Stimulated activated memory B cell treated with anti-CD40 and anti-IgM and Interleukin-4, amounts not matched to agents 10 μg/mL and 1 μg/mL and 100 μg/mL, for 72 hours (primary cell): ENCODE measurements around the gene SHANK1.
"Not testable (repeated sequence)": the region's sequence is repeated elsewhere in the genome, so short reads cannot be mapped to it uniquely, and the experiment has no call there.

Source experiments
- ATAC-seq: fragments of 150-1000 bp; cut with Tn5 transposase; 2 replicates; pipeline ENCODE4 v1.10.0; 2021
- H3K27ac Mint-ChIP-seq: one replicate; pipeline ENCODE4 v1.8.0; 2022; ENCODE audit warnings: mild to moderate bottlenecking, mixed read lengths
- H3K27me3 Mint-ChIP-seq: one replicate; pipeline ENCODE4 v1.8.0; 2022; ENCODE audit warnings: mixed read lengths
- H3K36me3 Mint-ChIP-seq: one replicate; pipeline ENCODE4 v1.8.0; 2022; ENCODE audit warnings: mixed read lengths
- H3K4me1 Mint-ChIP-seq: one replicate; pipeline ENCODE4 v1.8.0; 2022; ENCODE audit warnings: mixed read lengths
- H3K4me3 Mint-ChIP-seq: one replicate; pipeline ENCODE4 v1.8.0; 2022; ENCODE audit warnings: mild to moderate bottlenecking, moderate library complexity, mixed read lengths
- H3K9me3 Mint-ChIP-seq: one replicate; pipeline ENCODE4 v1.8.0; 2022; ENCODE audit warnings: mixed read lengths

Gene SHANK1

GRCh38 chr19:50632151-50632835, 87.3 kb downstream of the SHANK1 start:
- no peaks in the 10 kb centered on the region for H3K4me1 Mint-ChIP-seq
- no peak overlapping the region for H3K27ac Mint-ChIP-seq
- ATAC-seq, result no peak
- peaks cover 45% of the 10 kb centered on the region for H3K27me3 Mint-ChIP-seq
- H3K4me3 Mint-ChIP-seq, result no peak overlapping the region
- H3K36me3 Mint-ChIP-seq, result no peaks in the 10 kb centered on the region
- peaks cover 8% of the 10 kb centered on the region for H3K9me3 Mint-ChIP-seq

GRCh38 chr19:50629801-50630200, 89.8 kb downstream of the SHANK1 start:
- H3K4me1 Mint-ChIP-seq, result no peaks in the 10 kb centered on the region
- H3K27me3 Mint-ChIP-seq, result peaks cover 51% of the 10 kb centered on the region
- H3K9me3 Mint-ChIP-seq, result peaks cover 7% of the 10 kb centered on the region
- ATAC-seq, result peak; percentile 42
- H3K27ac Mint-ChIP-seq, result no peak overlapping the region
- no peak overlapping the region for H3K4me3 Mint-ChIP-seq
- H3K36me3 Mint-ChIP-seq, result no peaks in the 10 kb centered on the region

GRCh38 chr19:50629194-50629593, 90.4 kb downstream of the SHANK1 start:
- ATAC-seq, result no peak
- no peaks in the 10 kb centered on the region for H3K4me1 Mint-ChIP-seq
- H3K36me3 Mint-ChIP-seq, result no peaks in the 10 kb centered on the region
- H3K27me3 Mint-ChIP-seq, result peaks cover 51% of the 10 kb centered on the region
- H3K4me3 Mint-ChIP-seq, result no peak overlapping the region
- H3K27ac Mint-ChIP-seq, result no peak overlapping the region
- peaks cover 7% of the 10 kb centered on the region for H3K9me3 Mint-ChIP-seq

DNA sequence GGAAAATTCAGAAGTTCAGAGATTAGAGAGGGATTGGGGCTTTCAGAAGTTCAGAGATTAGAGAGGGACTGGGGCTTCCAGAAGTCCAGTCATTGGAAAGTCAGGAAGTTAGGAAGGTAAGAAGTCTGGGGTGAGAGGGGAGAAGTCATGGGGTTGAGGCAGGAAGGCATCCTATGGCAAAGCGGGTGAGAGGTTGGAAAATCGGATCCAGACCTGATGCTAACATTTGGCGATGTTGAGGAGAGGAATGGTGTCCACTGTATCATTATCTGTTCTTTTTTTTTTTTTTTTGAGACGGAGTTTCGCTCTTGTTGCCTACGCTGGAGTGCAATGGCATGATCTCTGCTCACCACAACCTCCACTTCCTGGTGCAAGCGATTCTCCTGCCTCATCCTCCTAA, 91.1 kb downstream of the SHANK1 start:
- H3K36me3 Mint-ChIP-seq, result no peaks in the 10 kb centered on the region
- H3K27ac Mint-ChIP-seq, result no peak overlapping the region

GRCh38 chr19:50628146-50628545, 91.5 kb downstream of the SHANK1 start:
- H3K9me3 Mint-ChIP-seq, result no peaks in the 10 kb centered on the region
- H3K27ac Mint-ChIP-seq, result no peak overlapping the region
- H3K27me3 Mint-ChIP-seq, result peaks cover 51% of the 10 kb centered on the region
- no peak for ATAC-seq
- H3K4me1 Mint-ChIP-seq, result no peaks in the 10 kb centered on the region
- no peaks in the 10 kb centered on the region for H3K36me3 Mint-ChIP-seq
- no peak overlapping the region for H3K4me3 Mint-ChIP-seq

More for the DNA sequence above, 91.1 kb downstream of the SHANK1 start:
- Mint-ChIP-seq H3K4me3 (no peak overlapping the region), H3K4me1 (no peaks in the 10 kb centered on the region), H3K27me3 (peaks cover 51% of the 10 kb centered on the region), H3K9me3 (peaks cover 4% of the 10 kb centered on the region)
- ATAC-seq, result no peak

DNA sequence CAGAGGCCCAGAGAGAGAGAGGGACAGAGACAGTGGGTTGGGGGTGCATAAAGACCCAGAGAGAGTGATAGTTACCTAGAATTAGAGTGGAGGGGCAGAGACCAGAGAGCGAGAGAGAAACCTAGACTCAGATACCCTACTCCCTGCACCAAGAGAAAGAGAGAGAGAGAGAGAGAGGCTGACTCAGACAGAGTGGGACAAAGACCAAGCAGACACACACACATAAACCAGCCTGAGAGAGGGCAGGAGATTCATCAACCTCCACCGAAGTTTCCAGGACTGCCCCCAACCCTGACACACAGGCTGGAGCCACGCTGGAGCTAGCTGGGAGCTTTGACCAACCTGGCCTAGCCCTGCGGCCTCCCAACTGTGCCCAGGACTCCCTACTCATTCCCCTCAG, 92.8 kb downstream of the SHANK1 start:
- ATAC-seq, result peak; percentile 3
- no peaks in the 10 kb centered on the region for H3K36me3 Mint-ChIP-seq
- no peak overlapping the region for H3K4me3 Mint-ChIP-seq
- H3K27me3 Mint-ChIP-seq, result peaks cover 50% of the 10 kb centered on the region
- no peaks in the 10 kb centered on the region for H3K4me1 Mint-ChIP-seq
- H3K27ac Mint-ChIP-seq, result no peak overlapping the region
- H3K9me3 Mint-ChIP-seq, result no peaks in the 10 kb centered on the region

DNA sequence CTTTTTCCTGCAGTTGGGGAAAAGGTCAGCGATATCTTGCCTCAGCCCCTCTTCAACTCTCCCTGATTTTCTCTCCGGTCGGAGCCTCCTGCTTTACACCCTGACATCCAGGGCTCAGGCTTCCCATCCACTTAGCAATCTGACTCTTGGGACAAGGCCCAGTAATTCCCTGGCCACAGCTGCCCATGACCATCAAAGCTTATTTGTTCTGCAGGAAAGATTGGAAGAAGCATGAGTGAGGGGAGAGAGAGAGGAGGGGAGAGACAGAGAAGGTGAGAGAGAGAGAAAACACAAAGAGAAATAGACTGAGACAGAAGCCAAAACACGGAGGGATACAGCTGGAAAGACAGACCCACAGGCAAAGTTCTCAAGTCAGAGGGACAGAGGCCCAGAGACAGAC, 93.6 kb downstream of the SHANK1 start:
- Mint-ChIP-seq H3K27ac (no peak overlapping the region), H3K4me3 (no peak overlapping the region)

DNA sequence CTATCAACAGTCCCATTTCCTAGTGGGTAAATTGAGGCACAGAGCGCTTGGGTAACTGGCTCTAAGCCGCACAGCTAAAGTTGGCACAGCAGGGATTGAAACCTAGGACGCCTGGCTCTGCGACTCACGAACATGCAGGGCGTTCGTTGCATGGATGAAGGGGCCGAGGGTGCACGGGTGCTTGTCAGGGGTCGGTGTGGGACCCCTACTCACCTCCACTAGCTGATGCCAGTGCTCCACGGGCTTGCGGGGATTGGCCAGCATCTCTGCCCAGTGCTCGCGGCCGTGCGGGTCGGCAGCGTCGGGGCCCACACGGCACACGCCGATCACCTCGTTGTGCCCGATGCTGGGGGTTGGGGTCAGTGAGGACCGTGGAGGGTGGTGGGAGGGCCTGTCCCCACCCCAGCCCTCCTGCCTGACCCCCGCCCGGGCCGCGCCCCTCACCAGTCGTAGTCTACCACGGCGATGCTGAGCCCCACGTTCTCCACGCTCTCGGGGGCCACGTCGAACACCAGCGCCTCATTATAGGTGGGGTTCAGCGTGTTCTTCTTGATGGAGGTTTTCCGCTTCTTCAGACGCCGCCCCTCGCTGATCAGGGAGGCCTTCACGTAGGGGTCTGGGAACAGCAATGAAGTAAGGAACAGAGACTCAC, 94.5 kb downstream of the SHANK1 start:
- no peaks in the 10 kb centered on the region for H3K36me3 Mint-ChIP-seq
- H3K4me1 Mint-ChIP-seq, result no peaks in the 10 kb centered on the region
- no peaks in the 10 kb centered on the region for H3K9me3 Mint-ChIP-seq
- H3K27ac Mint-ChIP-seq, result no peak overlapping the region
- no peak overlapping the region for H3K4me3 Mint-ChIP-seq
- ATAC-seq, result no peak
- H3K27me3 Mint-ChIP-seq, result peaks cover 33% of the 10 kb centered on the region

More for the DNA sequence above, 93.6 kb downstream of the SHANK1 start:
- peaks cover 42% of the 10 kb centered on the region for H3K27me3 Mint-ChIP-seq
- no peak for ATAC-seq
- H3K4me1 Mint-ChIP-seq, result no peaks in the 10 kb centered on the region
- no peaks in the 10 kb centered on the region for H3K36me3 Mint-ChIP-seq
- H3K9me3 Mint-ChIP-seq, result no peaks in the 10 kb centered on the region

DNA sequence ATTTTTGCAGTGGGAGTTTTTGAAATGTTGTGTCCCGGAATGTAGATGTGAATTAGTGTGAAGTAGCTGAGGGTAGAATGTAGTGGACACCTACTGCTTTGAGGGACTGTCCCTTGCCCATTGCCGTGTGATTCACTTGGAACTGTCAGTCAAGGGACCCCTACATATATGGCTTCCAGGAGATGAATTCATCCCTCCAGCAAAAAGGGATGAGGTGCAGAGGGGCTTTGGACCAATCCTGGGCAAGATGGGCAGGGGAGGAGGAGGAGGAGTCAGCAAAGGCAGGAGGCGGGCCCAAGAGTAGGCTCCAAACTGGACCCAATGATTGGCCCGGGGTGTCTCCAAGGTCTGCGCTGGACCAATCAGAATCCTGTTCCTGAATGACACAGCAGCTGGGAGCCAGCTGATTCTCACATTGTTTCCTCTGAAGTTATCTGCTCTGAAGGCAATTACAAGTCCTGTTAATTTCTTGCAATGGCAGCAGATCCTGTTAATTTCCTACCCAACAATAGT, 99.2 kb downstream of the SHANK1 start:
- not testable (repeated sequence) for H3K4me1 Mint-ChIP-seq, H3K27ac Mint-ChIP-seq, H3K4me3 Mint-ChIP-seq, H3K9me3 Mint-ChIP-seq, H3K27me3 Mint-ChIP-seq, ATAC-seq, H3K36me3 Mint-ChIP-seq

DNA sequence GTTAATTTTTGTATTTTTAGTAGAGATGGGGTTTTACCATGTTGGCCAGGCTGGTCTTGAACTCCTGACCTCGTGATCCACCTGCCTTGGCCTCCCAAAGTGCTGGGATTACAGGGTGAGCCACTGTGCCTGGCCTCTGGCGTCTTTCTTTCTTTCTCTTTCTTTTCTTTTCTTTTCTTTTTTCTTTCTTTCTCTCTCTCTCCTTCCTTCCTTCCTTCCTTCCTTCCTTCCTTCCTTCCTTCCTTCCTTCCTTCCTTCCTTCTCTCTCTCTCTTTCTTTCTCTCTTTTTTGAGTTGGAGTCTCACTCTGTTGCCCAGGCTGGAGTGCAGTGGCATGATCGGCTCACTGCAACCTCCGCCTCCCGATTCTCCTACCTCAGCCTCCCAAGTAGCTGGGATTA, 100.4 kb downstream of the SHANK1 start:
- H3K4me3 Mint-ChIP-seq, H3K27me3 Mint-ChIP-seq, H3K36me3 Mint-ChIP-seq, H3K9me3 Mint-ChIP-seq, ATAC-seq, H3K27ac Mint-ChIP-seq, H3K4me1 Mint-ChIP-seq: not testable (repeated sequence)

DNA sequence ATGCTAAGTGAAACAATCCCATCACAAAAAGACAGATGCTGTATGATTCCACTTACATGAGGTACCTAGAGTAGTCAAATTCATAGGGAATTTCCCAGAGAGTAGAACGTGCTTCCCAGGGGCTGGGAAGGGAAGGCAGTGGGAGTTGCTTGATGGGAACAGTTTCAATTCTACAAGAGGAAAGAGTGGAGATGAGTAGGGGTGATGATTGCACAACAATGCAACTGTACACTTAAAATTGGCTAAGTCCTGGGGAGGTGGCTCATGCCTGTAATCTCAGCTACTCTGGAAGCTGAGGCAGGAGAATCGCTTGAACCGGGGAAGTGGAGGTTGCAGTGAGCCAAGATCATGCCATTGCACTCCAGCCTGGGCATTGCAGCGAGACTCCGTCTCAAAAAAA, 101.2 kb downstream of the SHANK1 start:
- not testable (repeated sequence) for H3K4me1 Mint-ChIP-seq, H3K9me3 Mint-ChIP-seq, H3K27me3 Mint-ChIP-seq, H3K27ac Mint-ChIP-seq, H3K4me3 Mint-ChIP-seq, H3K36me3 Mint-ChIP-seq, ATAC-seq

DNA sequence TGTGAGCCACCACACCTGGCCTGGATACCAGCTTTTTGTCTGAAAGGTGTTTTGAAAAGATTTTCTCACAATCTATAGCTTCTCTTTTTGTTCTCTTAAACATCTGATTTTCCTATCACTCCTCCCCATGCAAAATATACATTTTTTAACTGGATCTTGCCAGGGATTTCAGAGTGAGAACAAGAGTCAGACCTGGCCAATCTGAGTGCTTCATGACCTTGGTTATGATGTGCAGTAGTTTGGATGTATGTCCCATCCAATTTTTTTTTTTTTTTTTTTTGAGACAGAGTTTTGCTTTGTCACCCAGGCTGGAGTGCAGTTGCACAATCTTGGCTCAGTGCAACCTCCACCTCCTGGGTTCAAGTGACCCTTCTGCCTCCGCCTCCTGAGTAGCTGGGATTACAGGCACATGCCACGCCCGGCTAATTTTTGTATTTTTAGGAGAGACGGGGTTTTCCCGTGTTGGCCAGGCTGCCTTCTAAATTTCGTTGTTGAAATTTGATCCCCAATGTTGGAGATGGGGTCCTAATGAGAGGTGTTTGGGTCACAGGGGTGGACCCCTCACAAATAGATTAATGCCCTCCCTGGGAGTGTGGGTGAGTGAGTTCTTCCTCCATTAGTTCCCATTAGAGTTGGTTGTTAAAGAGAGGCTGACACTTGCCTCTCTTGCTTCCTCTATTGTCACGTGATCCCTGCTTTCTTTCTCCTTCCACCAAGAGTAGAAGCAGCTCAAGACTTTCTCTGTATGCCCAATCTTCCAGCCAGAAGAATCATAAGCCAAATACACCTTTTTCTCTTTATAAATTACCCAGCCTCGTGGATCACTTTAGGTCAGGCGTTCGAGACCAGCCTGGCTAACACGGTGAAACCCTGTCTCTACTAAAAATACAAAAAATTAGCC, 106.8 kb downstream of the SHANK1 start:
- not testable (repeated sequence) for H3K36me3 Mint-ChIP-seq, H3K9me3 Mint-ChIP-seq, H3K4me1 Mint-ChIP-seq, H3K27me3 Mint-ChIP-seq, H3K27ac Mint-ChIP-seq, H3K4me3 Mint-ChIP-seq, ATAC-seq
